K562 (cell line): ENCODE data around the gene CNKSR1. TPM values are rescaled to one million over a fixed set of nuclear protein-coding genes. Genes with fewer than 3 reads are reported as not detected.

Source experiments
- ATAC-seq: fragments of 200-7000 bp; cut with Tn5 transposase; 3 replicates; pipeline ENCODE4 v1.9.1; 2020; ENCODE audit warnings: moderate library complexity
- BruUV-seq: library from RNA; stranded (reverse); fragments of 400-500 nt; replicated peaks from 2 replicates; lab custom pipeline; 2021; lab: Mats Ljungman, UMichigan
- CTCF ChIA-PET: fragments of 300-600 bp; formaldehyde crosslinking; extraction: SDS; loops from one replicate; lab custom pipeline; 2021; ENCODE audit warnings: low intra/inter-chr PET ratio; lab: Yijun Ruan, JAX
- POLR2A ChIA-PET: fragments of 300-600, 350-650 bp; sonication (Branson Sonifier 250); formaldehyde crosslinking; extraction: SDS; loops from one replicate; lab custom pipeline; 2021; ENCODE audit warnings: antibody characterized with exemption, inconsistent platforms; lab: Yijun Ruan, JAX
- DNase-seq, 4 experiments: peaks; one replicate each; pipeline versions ENCODE4 v3.0.0 to v3.0.0-alpha.2; 2011 to 2018; ENCODE audit warnings: low spot score in 3 of 4, mixed read lengths in 3 of 4; ENCODE audit errors: extremely low read depth in 1 of 4
- FAIRE-seq: peaks from 2 replicates; lab custom pipeline; 2011; peaks lifted over from hg19 to GRCh38; lab: Jason Lieb, UNC
- H2AFZ ChIP-seq: 2 replicates; pipeline ENCODE4 v1.6.0; 2011; ENCODE audit warnings: low read depth, low read length, control low read depth, inconsistent platforms
- H3K27ac ChIP-seq: fragments of 200-600 bp; 3 replicates; pipeline ENCODE4 v1.8.0; 2011; ENCODE audit warnings: low read depth, mild to moderate bottlenecking, control low read depth, inconsistent platforms, low read length, moderate library complexity, mixed read lengths; ENCODE audit errors: extremely low read depth
- H3K27me3 ChIP-seq, 2 experiments: fragments of 300-600 bp in 1 of 2; 2 replicates in 1 of 2; 3 replicates in 1 of 2; pipeline versions ENCODE4 v1.6.0 to v1.8.0; 2011; ENCODE audit warnings: inconsistent platforms in 2 of 2, low read length in 2 of 2, mild to moderate bottlenecking in 1 of 2, mixed read lengths in 1 of 2, moderate library complexity in 1 of 2; ENCODE audit not compliant: control insufficient read depth in 2 of 2, insufficient read depth in 2 of 2
- H3K36me3 ChIP-seq: fragments of 300-600 bp; 3 replicates; pipeline ENCODE4 v1.8.0; 2011; ENCODE audit warnings: mild to moderate bottlenecking, low read length, inconsistent platforms; ENCODE audit not compliant: control insufficient read depth, insufficient read depth
- H3K4me1 ChIP-seq, 2 experiments: fragments of 200-600 bp in 1 of 2; replicated peaks in 1 of 2; 2 replicates in 1 of 2; 3 replicates in 1 of 2; pipeline versions ENCODE4 v1.5.1 to v1.8.0; 2011; ENCODE audit warnings: inconsistent platforms in 2 of 2, low read length in 2 of 2, mild to moderate bottlenecking in 1 of 2, mixed read lengths in 1 of 2, moderate library complexity in 1 of 2; ENCODE audit not compliant: control insufficient read depth in 2 of 2, insufficient read depth in 2 of 2
- H3K4me2 ChIP-seq: 2 replicates; pipeline ENCODE4 v1.6.1; 2011; ENCODE audit warnings: low read length, control low read depth, inconsistent platforms, mixed read lengths; ENCODE audit not compliant: insufficient read depth
- H3K4me3 ChIP-seq: fragments of 200-600 bp; sonication (generic), shearing (Covaris generic); 2 replicates; pipeline ENCODE4 v1.5.1; 2016; ENCODE audit warnings: control low read depth, inconsistent platforms
- H3K79me2 ChIP-seq: fragments of 200-600 bp; 3 replicates; pipeline ENCODE4 v1.8.0; 2011; ENCODE audit warnings: low read length, inconsistent platforms; ENCODE audit not compliant: control insufficient read depth, insufficient read depth
- H3K9ac ChIP-seq, 2 experiments: 2 replicates each; pipeline versions ENCODE4 v1.6.0 to v1.6.1; 2011; ENCODE audit warnings: low read depth in 2 of 2, low read length in 2 of 2, control low read depth in 1 of 2, inconsistent platforms in 1 of 2, mild to moderate bottlenecking in 1 of 2, mixed read lengths in 1 of 2; ENCODE audit not compliant: insufficient read depth in 1 of 2
- H3K9me1 ChIP-seq: one replicate; pipeline ENCODE4 v1.6.0; 2011; ENCODE audit warnings: inconsistent platforms, mild to moderate bottlenecking, low read length, moderate library complexity; ENCODE audit not compliant: control insufficient read depth, insufficient read depth
- H3K9me3 ChIP-seq: replicated peaks from 2 replicates; pipeline ENCODE4 v1.5.1; 2011; ENCODE audit warnings: low read depth, low read length, inconsistent platforms; ENCODE audit not compliant: control insufficient read depth, insufficient read depth
- H4K20me1 ChIP-seq: replicated peaks from 2 replicates; pipeline ENCODE4 v1.6.1; 2011; ENCODE audit warnings: low read length, inconsistent platforms, mixed read lengths; ENCODE audit not compliant: control insufficient read depth, insufficient read depth
- GABPB1 ChIP-seq: sonication (generic); formaldehyde crosslinking; IDR thresholded peaks from 2 replicates; pipeline ENCODE4 v1.8.0; 2022; ENCODE audit warnings: mild to moderate bottlenecking, missing genetic modification reagents
- JUN ChIP-seq, 2 experiments: sonication (generic) in 1 of 2; formaldehyde crosslinking in 1 of 2; IDR thresholded peaks; 2 replicates each; pipeline versions ENCODE4 v1.6.1 to v1.8.0; 2012 to 2022; ENCODE audit warnings: borderline replicate concordance in 2 of 2, mild to moderate bottlenecking in 2 of 2, improper control_type of control experiment in 1 of 2, low read depth in 1 of 2, low read length in 1 of 2, missing genetic modification reagents in 1 of 2
- NR2C1 ChIP-seq, 2 experiments: fragments of 450-650 bp; IDR thresholded peaks; 2 replicates each; pipeline ENCODE4 v1.6.1; 2017; ENCODE audit warnings: mild to moderate bottlenecking in 2 of 2, antibody characterized with exemption in 1 of 2, inconsistent platforms in 1 of 2, missing compliant biosample characterization in 1 of 2, missing genetic modification characterization in 1 of 2
- SMC3 ChIP-seq: conservative IDR thresholded peaks from 2 replicates; pipeline ENCODE4 v1.6.1; 2011; ENCODE audit warnings: low read depth, low read length, improper control_type of control experiment; ENCODE audit not compliant: insufficient read depth
- WHSC1 ChIP-seq: IDR thresholded peaks from one replicate; pipeline ENCODE4 v1.6.1; 2012; ENCODE audit warnings: low read length, control low read depth, inconsistent platforms
- ZBTB40 ChIP-seq, 2 experiments: fragments of 450-650 bp in 1 of 2; sonication (generic) in 1 of 2; formaldehyde crosslinking in 1 of 2; IDR thresholded peaks; 2 replicates each; pipeline versions ENCODE4 v1.7.1 to v1.9.0; 2016 to 2022; ENCODE audit warnings: inconsistent platforms in 1 of 2, mild to moderate bottlenecking in 1 of 2, missing genetic modification reagents in 1 of 2
- ZBTB7A ChIP-seq: IDR thresholded peaks from 2 replicates; pipeline ENCODE4 v1.6.1; 2011; ENCODE audit warnings: low read depth, mild to moderate bottlenecking, low read length, moderate library complexity, borderline replicate concordance; ENCODE audit not compliant: control insufficient read depth
- WGBS: fragments of 100-300 bp; shearing (Covaris generic); methylation state at CpG from one replicate; pipeline ENCODE4 v1.1.6; 2016; ENCODE audit warnings: low coverage, mixed read lengths; ENCODE audit not compliant: insufficient coverage; ENCODE audit errors: missing lambda C conversion rate; 5-methylcytosine and 5-hydroxymethylcytosine counted together
- in situ Hi-C: fragments of 300-500 bp; cut with MboI; formaldehyde crosslinking; loops from 4 replicates; pipeline ENCODE4 v1.15.0; 2018; ENCODE audit warnings: inconsistent platforms, mixed read lengths
- intact Hi-C: fragments of 100-400 bp; cut with micrococcal nuclease; formaldehyde crosslinking; loops from 2 replicates; pipeline ENCODE4 v1.14.2; 2022
- polyA plus RNA-seq, 8 experiments: library from polyadenylated mRNA; depleted of rRNA in 4 of 8; stranded (reverse) in 5 of 8; unstranded in 3 of 8; fragments of >200 nt; fragmentation: Nextera tagmentation in 2 of 8; fragmentation: Illumina TruSeq in 1 of 8; extraction: Ambion mirVana in 2 of 8; extraction: Trizol in 1 of 8; gene quantifications; 2 replicates each; pipeline versions ENCODE4 v1.2.1 to v1.2.3, GENCODE V29; 2011 to 2014; ENCODE audit warnings: inconsistent platforms in 1 of 8, missing spikeins in 1 of 8
- total RNA-seq, 7 experiments: library from RNA; depleted of rRNA in 6 of 7; stranded (reverse); fragments of >200 nt in 6 of 7; fragmentation: Illumina TruSeq in 2 of 7; extraction: Trizol in 2 of 7; gene quantifications; 2 replicates each; pipeline versions ENCODE4 v1.2.1 to v1.2.3, GENCODE V29; 2011 to 2021; ENCODE audit warnings: low replicate concordance in 1 of 7
- TF ChIP-seq, protein P1 (sequence below): fragments of 250-450 bp; sonication (Bioruptor Pico); IDR thresholded peaks from 2 replicates; pipeline ENCODE4 v1.6.1; 2021; ENCODE audit warnings: mild to moderate bottlenecking

The CNKSR1 gene
- total and polyA plus RNA-seq, 9 of the 15 experiments (the other 6 are each of a cell fraction or from before 2014, with no cell fraction given), result 0.03 to 2.8 (median 1.1) TPM

- ChIA-PET POLR2A (interaction anchor here (0.6 to 1.4 kb wide), 6 partner anchors 13 to 83 kb away, joined by 3 to 4 read pairs (median 3); partner anchors contain the start of genes CNKSR1 and ZNF593), CTCF (interaction anchor here (0.6 to 1.6 kb wide), 4 partner anchors 45 to 202 kb away, joined by 3 to 4 read pairs (median 4); partner anchors contain the start of gene CEP85)
- H3K9me1 ChIP-seq, result no peaks in the 10 kb centered on the region
- H3K4me3 ChIP-seq, result no peak overlapping the region
- WGBS, result 55% methylated on average over 7 of the region's 7 CpGs
- H3K4me2 ChIP-seq, result no peak overlapping the region
- no peaks in the 10 kb centered on the region for H3K9me3 ChIP-seq
- peak overlapping the region; percentile 67 for H2AFZ ChIP-seq
- in situ Hi-C loops, result no loop called here
- BruUV-seq, result no TSS peak
- H4K20me1 ChIP-seq, result 0 out of 2 replicates have a peak, but pooled peaks cover 6% of the 10 kb centered on the region
- no peak overlapping the region for H3K27ac ChIP-seq
- H3K9ac ChIP-seq, result peak overlapping the region in 1 of 2 experiments; percentile 56; a peak in 1 of 4 replicates
- H3K27me3 ChIP-seq, result no peaks in the 10 kb centered on the region
- peaks cover 0 to 26% of the 10 kb centered on the region in 2 experiments; a peak in 2 of 5 replicates for H3K4me1 ChIP-seq
- H3K79me2 ChIP-seq, result no peaks in the 10 kb centered on the region
- FAIRE-seq (no peak), DNase-seq (peak; percentile 30 to 68 (median 61)), ATAC-seq (peak; percentile 74)
- no peaks in the 10 kb centered on the region for H3K36me3 ChIP-seq
- intact Hi-C loops, result loop anchor here (1.0 kb wide), 4 partner anchors 43 to 201 kb away; no protein-coding TSS in a partner anchor
- TF ChIP-seq JUN (IDR thresholded peaks at IDR 0.05; ENCODE audit: borderline replicate concordance, low read depth, low read length) (no peak), JUN (CRISPR knock-in tag; IDR thresholded peaks at IDR 0.05; ENCODE audit: borderline replicate concordance) (peak; percentile 60; the same call in 1 of the 2 replicates), SMC3 (0 out of 2 replicates have a peak, but pooled peaks have one; percentile 12), ZBTB7A (peak; percentile 58), ZBTB40 (IDR thresholded peaks at IDR 0.05) (no peak), ZBTB40 (CRISPR knock-in tag; IDR thresholded peaks at IDR 0.05) (0 out of 2 replicates have a peak, but pooled peaks have one; percentile 5), NR2C1 (IDR thresholded peaks at IDR 0.05) (peak; percentile 13), NR2C1 (tag; IDR thresholded peaks at IDR 0.05) (no peak), WHSC1 (no peak), GABPB1 (CRISPR knock-in tag) (0 out of 2 replicates have a peak, but pooled peaks have one; percentile 30)
- TF ChIP-seq, protein P1, sequence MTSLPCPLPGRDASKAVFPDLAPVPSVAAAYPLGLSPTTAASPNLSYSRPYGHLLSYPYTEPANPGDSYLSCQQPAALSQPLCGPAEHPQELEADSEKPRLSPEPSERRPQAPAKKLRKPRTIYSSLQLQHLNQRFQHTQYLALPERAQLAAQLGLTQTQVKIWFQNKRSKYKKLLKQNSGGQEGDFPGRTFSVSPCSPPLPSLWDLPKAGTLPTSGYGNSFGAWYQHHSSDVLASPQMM (CRISPR knock-in tag), result no peak
These were observed 12.5 kb downstream of the CNKSR1 start for GRCh38 chr1:26189751-26190275.
